Measurements from ENCODE around the gene TFCP2L1.

The TFCP2L1 gene

DNA sequence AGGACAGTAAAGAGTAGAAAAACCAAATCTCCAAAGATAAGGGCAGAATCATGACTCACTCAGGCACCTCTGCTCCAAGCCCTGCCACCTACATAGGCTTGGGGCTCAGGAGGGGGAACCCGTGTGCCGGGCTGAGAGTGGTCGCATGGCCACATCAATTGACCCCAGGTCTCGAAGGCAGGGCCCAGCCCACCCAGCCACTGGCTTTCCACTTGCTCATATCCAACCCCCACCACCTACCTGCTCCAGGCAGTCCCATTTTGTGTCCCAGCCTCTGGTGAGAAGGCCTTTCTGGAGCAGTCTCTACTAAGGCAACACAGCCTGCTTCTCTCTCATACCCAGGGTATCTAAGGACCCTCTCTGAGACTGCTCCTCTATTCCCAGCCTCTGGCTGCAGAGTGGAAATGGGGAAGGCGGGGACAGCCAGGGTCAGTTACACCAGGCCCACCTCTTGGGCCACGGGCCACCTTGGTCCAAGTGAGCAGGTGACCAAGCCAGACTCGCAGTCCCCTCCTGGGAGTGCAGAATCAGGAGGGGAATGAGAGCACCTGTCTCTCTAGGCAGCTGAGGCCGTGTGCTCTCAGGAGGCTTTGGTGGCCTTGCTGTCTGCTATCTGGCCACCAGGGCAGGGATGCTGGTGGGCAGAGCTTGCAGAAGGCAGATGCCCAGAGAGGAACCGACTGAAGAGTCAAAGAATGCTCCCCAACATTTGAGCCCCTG lies 20.8 kb downstream of the TFCP2L1 start:
- no peak for ATAC-seq

GRCh38 chr2:121260370-121261154 lies 24.4 kb downstream of the TFCP2L1 start:
- no peak for ATAC-seq

GRCh38 chr2:121258051-121258450 lies 27.0 kb downstream of the TFCP2L1 start:
- ATAC-seq, result no peak

DNA sequence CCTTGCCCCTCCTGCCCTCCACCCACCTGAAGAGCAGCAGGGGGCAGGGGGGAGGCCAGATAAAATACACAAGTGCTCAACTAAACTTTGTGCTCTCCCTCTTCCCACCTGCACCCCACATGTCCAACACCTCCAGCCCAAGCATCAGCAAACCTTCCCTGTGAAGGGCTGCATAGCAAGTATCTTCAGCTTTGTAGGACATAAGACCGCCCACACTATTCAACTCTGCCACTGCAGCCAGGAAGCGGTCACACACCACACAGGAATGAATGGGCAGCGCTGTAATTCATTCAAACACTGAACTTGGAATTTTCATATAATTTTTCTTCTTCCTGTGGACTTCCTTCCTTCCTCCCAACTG lies 27.5 kb downstream of the TFCP2L1 start:
- ATAC-seq, result no peak

GRCh38 chr2:121256720-121257479 lies 28.1 kb downstream of the TFCP2L1 start:
- no peak for ATAC-seq

DNA sequence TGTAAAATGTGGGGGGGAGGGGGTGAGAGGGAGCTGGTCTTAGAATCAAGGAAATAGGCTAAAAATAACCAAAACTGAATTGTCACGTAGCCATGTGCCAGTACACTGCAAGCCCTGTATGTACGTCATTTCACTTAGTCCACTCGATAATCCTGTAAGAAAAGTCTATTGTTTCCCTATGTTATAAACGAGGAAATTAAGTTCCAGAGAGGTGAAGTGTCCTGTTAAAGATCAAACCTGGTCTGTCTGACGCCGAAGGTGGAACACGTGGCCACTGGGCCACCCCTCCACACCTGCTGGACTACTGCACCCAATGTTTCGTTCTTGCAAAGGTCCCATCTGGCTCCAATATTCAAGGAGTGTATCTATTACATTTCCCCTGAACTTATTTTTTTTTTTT lies 29.6 kb downstream of the TFCP2L1 start:
- no peak for ATAC-seq

DNA sequence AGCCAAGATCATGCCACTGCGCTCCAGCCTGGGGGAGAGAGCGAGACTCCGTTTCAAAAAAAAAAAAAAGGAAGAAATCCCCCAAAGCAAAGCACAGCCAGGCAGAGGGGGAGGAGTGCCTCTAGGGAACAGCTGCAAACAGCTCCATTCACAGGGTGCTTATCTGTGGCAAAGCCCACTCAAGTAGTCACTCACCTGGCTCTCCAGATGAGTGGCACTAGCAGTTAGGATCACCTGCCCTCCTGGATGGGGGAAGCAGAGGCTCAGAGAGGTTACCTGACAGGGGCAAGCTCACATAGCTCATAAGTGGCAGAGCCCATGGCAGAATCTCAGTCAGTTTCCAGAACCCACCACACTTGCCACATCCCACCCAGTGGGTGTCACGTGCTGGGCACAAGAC lies 30.3 kb downstream of the TFCP2L1 start:
- ATAC-seq, result no peak

DNA sequence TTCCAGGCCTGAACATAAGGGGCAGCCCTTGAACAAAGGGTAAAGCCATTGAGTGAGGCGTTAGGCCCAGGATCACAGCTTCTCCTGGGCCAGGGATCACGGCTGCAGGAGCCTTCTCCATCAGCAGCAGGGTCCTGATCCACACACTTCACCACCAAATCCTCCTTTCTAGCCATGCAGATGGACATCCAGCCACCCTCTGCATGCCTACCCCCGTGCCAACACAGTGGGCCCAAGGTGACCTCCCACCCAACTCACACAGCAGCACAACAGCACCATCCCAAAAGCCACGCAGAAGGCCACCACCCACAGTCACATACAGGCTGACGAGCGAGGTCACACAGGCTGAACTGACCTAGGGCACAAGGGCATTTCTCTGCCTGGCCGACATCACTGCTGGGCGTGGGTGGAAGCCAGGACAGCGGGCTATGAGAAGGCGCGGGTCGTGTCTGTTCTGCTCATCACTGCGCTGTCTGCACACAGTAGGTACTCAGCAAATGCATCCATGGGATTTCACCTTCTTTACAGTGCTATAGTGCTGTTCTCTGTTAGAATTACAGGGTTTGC lies 31.2 kb downstream of the TFCP2L1 start:
- no peak for ATAC-seq

DNA sequence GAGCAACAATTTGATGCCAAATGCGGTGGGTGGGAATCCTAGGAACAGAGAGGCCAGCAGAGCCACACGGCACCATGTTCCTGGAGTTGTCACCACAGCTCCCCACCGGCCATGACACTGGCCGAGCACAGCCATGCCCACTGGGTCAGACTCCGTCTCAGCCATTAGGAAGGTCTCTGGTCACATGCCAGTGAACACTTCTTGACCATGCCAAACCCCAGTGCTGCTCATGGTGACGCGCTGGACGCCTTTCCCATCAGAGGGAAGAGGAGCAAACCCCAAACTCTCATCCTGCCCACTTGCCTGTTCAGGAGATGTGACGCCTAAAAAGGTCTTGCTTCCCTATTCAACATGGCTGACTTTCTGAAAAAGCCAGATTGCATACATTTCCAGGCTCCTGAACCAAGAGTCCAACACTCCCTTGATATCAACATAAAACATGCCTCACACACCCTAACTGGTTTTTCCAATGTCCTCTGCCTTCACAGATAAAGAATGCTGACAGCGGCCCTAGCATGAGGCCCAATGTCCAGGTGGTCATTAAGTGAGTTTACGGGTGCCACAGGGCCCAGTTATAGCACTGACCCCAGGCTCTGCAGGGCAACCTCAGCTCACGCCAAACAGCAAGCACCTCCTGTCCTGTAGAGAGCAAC lies 31.9 kb downstream of the TFCP2L1 start:
- no peak for ATAC-seq

GRCh38 chr2:121251497-121251896 lies 33.5 kb downstream of the TFCP2L1 start:
- no peak for ATAC-seq

DNA sequence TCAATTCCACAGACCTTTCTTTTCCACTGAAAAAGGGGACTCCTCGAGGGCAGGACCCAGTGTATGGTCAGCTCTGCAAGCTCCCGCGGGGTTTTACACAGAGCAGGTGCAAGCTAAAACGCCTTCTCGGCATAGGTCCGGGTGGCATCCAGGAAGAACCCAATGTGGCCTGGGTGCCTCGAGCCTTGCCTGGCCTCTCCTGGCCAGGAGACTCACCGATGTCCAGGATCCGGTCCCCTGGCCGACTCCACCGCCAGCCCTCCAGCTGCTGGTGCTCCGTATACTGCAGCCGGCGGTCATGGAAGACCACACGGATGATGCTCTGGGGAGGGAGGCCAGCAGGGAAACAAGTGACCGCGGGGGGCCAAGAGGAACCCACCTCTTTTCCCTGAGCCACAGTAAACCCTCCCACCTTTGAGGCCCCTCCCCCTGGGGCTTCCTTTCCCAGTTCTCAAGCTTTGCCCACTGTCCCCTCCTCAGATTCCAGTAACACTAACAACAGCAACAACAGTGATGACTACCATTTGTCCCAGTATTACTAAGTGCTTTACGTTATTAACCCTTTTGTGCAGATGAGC lies 36.1 kb downstream of the TFCP2L1 start:
- no peak for ATAC-seq

GRCh38 chr2:121247971-121248370 lies 37.0 kb downstream of the TFCP2L1 start:
- no peak for ATAC-seq

DNA sequence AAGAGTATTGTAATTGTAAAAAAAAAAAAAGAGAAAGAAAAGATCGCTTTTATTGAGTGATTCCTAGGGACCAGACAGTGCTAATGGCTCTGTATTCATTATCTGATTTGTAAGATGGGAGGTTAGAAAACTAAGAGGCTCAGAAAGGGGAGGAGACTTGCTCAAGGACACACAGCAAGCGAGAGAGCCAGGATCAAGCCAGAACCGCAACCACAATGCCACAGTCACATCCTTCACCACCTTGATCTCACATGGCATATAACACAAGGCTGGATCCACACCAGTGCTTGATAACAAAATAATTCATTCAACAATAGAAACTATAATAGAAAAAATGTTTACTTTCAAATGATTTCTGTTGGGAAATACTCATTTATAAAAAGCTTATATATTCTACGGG lies 37.5 kb downstream of the TFCP2L1 start:
- no peak for ATAC-seq

DNA sequence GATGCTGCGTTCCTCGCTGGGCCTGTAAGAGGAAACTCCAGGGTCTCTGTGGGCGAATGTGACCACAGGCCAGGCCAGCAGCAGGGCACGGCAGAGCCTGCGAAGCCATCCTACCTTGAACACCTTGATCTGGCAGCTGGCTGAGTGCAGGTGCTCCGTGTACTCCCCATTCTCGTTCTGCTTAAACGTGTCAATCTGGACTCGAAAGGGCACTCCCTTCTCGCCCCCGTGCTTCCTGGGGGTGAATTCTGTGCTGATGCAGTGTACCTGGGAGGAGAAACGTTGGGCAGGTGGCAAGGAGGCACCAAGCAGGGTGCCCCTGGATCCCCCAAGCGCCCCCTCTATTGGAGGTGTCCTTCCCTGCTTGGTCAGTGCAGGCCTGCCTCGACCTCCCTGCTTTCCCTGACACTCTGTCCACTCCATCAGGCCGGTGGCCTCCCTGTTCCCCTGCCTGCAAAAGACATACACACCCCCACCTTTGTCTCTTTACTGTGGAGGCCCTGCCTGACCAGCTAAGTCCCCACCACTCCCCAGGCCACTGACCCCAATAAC lies 38.2 kb downstream of the TFCP2L1 start:
- no peak for ATAC-seq

- ATAC-seq, result no peak
Measured at GRCh38 chr2:121245913-121246312, 39.1 kb downstream of the TFCP2L1 start.

DNA sequence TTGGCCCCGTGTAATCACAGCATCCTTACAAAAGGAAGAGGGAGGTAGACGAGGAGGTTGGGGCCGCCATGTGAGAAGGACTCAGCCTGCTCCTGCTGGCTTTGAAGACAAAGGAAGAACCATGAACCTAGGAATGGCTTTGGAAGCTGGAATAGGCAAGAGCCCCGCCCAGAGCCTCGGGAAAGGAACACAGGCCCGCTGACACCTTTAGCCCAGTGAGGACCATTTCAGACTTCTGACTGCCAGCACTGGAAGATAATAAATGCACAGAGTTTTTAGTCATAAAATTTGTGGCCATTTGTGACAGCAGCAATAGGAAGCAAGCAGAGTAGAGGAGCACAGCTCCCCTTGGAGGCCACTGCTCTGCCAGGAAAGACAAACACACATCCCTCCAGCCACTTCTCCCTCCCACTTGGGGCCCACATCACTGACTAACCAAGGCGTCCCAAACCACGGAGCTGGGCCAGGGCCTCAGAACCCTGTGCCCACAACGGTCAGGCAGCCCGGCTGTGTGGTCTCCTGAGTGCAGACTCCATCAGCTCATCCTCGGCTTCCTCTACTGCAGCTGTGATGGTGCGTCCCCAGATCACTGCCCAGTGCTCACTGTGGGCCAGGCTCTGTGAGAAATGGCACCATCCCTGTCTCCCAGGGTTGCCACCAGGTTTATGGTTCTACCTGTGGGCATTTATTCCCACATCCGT lies 39.7 kb downstream of the TFCP2L1 start:
- no peak for ATAC-seq

- no peak for ATAC-seq
Measured at GRCh38 chr2:121244616-121245015, 40.4 kb downstream of the TFCP2L1 start.

GRCh38 chr2:121243821-121244460 lies 41.1 kb downstream of the TFCP2L1 start:
- ATAC-seq, result no peak

- no peak for ATAC-seq
Measured at GRCh38 chr2:121242976-121243375, 42.0 kb downstream of the TFCP2L1 start.

DNA sequence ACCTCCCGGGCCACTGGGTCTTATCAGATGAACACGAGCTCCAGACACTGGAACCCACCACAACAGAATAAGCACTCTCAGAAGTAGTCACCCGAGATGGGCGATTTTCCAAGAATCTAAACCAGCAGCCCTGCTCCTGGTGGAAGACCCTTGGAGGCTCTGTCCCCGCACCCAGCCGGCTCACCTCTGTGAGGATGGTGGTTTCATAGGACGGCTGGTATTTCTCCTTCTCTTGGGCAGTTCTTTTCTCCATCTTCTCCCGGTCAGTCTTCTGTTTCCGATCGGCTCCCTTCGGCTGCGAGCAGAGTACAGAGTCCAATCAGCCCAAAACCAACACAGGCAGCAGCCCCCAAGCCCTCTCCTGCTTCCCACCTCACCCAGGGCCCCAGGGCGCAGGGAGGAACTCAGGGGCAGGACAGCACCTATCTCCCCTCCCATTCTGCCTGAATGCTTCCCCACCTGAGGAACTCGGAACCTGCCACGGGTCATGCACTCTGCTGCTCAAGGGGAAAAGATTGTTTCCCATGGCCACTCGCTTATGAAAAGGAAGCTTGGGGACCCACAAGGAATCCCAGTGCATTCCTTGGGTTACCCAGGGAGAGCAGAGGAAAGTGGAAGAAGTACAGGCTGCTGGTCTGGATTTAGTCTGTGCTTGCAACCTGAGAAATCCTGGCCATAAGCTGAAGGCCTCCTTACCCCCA lies 42.7 kb downstream of the TFCP2L1 start:
- ATAC-seq, result no peak
